Astrocyte of the hippocampus (primary cell): ENCODE results near the gene LEKR1.
"Not testable (repeated sequence)": the region's sequence is repeated elsewhere in the genome, so short reads cannot be mapped to it uniquely, and the experiment has no call there.

ENCODE experiments used
- DNase-seq: peaks from one replicate; pipeline ENCODE4 v3.0.0; 2011; ENCODE audit warnings: low read depth, low spot score

Gene LEKR1

GRCh38 chr3:156902916-156903315 is 76.8 kb downstream of the LEKR1 start:
- DNase-seq = peak; percentile 9

- no peak for DNase-seq
Measured at GRCh38 chr3:156906275-156906674, 80.1 kb downstream of the LEKR1 start.

- DNase-seq = no peak
Measured at GRCh38 chr3:156908398-156908797, 82.2 kb downstream of the LEKR1 start.

- DNase-seq = no peak
Measured at GRCh38 chr3:156910022-156910421, 83.9 kb downstream of the LEKR1 start.

GRCh38 chr3:156910831-156911230 is 84.7 kb downstream of the LEKR1 start:
- DNase-seq = not testable (repeated sequence)

- DNase-seq = not testable (repeated sequence)
Measured at GRCh38 chr3:156914300-156914699, 88.1 kb downstream of the LEKR1 start.

- no peak for DNase-seq
Measured at GRCh38 chr3:156915372-156915771, 89.2 kb downstream of the LEKR1 start.

GRCh38 chr3:156918746-156919145 is 92.6 kb downstream of the LEKR1 start:
- no peak for DNase-seq

- no peak for DNase-seq
Measured at GRCh38 chr3:156919818-156920217, 93.7 kb downstream of the LEKR1 start.

GRCh38 chr3:156920399-156920798 is 94.2 kb downstream of the LEKR1 start:
- DNase-seq = no peak

- DNase-seq = no peak
Measured at GRCh38 chr3:156923349-156923748, 97.2 kb downstream of the LEKR1 start.

- no peak for DNase-seq
Measured at GRCh38 chr3:156938724-156939123, 112.6 kb downstream of the LEKR1 start.

- no peak for DNase-seq
Measured at GRCh38 chr3:156939315-156939714, 113.2 kb downstream of the LEKR1 start.

GRCh38 chr3:156941311-156941710 is 115.2 kb downstream of the LEKR1 start:
- DNase-seq = no peak

GRCh38 chr3:156948402-156949210 is 122.5 kb downstream of the LEKR1 start:
- DNase-seq = no peak

- no peak for DNase-seq
Measured at GRCh38 chr3:156952011-156952410, 125.9 kb downstream of the LEKR1 start.

GRCh38 chr3:156957715-156958114 is 131.6 kb downstream of the LEKR1 start:
- DNase-seq = no peak

- DNase-seq = no peak
Measured at GRCh38 chr3:156963096-156963495, 136.9 kb downstream of the LEKR1 start.

GRCh38 chr3:156964577-156964976 is 138.4 kb downstream of the LEKR1 start:
- DNase-seq = no peak

GRCh38 chr3:156966349-156966748 is 140.2 kb downstream of the LEKR1 start:
- DNase-seq = not testable (repeated sequence)

GRCh38 chr3:156973954-156974353 is 147.8 kb downstream of the LEKR1 start:
- no peak for DNase-seq

GRCh38 chr3:156974931-156975330 is 148.8 kb downstream of the LEKR1 start:
- DNase-seq = no peak

GRCh38 chr3:156975721-156976120 is 149.6 kb downstream of the LEKR1 start:
- DNase-seq = no peak

- no peak for DNase-seq
Measured at GRCh38 chr3:156976933-156977332, 150.8 kb downstream of the LEKR1 start.
